ENCODE results near the gene GPANK1.

Gene GPANK1

GRCh38 chr6:31622684-31623091 lies 42.1 kb downstream of the GPANK1 start:
- peaks cover 69% of the 10 kb centered on the region for H4K20me1 ChIP-seq (ENCODE audit: insufficient read depth, low read length, poor library complexity, severe bottlenecking)
- peaks cover 10% of the 10 kb centered on the region for H3K27me3 ChIP-seq (ENCODE audit: insufficient read depth, low read length, poor library complexity, severe bottlenecking)
- peaks cover 6% of the 10 kb centered on the region; the same call in 1 of the 2 replicates for H3F3A ChIP-seq (ENCODE audit: low read depth)
- peak overlapping the region; percentile 99 for H3K9ac ChIP-seq (ENCODE audit: low read depth, low read length, poor library complexity, severe bottlenecking)
- H3K9me3 ChIP-seq (ENCODE audit: insufficient read depth, low read depth, low read length) = no peaks in the 10 kb centered on the region
- no peak overlapping the region for H2AFZ ChIP-seq (ENCODE audit: low read length)
- H3K36me3 ChIP-seq (ENCODE audit: insufficient read depth, low read length) = peaks cover 49% of the 10 kb centered on the region
- no peaks in the 10 kb centered on the region for H3K9me2 ChIP-seq (replicated peaks; ENCODE audit: low read depth, low read length)
- peaks cover 40% of the 10 kb centered on the region for H3K4me1 ChIP-seq (ENCODE audit: insufficient read depth, low read length, poor library complexity, severe bottlenecking)
- H3K4me2 ChIP-seq (ENCODE audit: low read depth, low read length, poor library complexity, severe bottlenecking) = peak overlapping the region; percentile 99
- no peak for TF ChIP-seq EZH2phosphoT487 (IDR thresholded peaks at IDR 0.05; ENCODE audit: borderline replicate concordance)
- TF ChIP-seq, protein P1, sequence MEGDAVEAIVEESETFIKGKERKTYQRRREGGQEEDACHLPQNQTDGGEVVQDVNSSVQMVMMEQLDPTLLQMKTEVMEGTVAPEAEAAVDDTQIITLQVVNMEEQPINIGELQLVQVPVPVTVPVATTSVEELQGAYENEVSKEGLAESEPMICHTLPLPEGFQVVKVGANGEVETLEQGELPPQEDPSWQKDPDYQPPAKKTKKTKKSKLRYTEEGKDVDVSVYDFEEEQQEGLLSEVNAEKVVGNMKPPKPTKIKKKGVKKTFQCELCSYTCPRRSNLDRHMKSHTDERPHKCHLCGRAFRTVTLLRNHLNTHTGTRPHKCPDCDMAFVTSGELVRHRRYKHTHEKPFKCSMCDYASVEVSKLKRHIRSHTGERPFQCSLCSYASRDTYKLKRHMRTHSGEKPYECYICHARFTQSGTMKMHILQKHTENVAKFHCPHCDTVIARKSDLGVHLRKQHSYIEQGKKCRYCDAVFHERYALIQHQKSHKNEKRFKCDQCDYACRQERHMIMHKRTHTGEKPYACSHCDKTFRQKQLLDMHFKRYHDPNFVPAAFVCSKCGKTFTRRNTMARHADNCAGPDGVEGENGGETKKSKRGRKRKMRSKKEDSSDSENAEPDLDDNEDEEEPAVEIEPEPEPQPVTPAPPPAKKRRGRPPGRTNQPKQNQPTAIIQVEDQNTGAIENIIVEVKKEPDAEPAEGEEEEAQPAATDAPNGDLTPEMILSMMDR (conservative IDR thresholded peaks at IDR 0.05; ENCODE audit: low read length) = no peak
- H3K4me3 ChIP-seq (ENCODE audit: low read length, poor library complexity, severe bottlenecking) = peak overlapping the region; percentile 94
- peaks cover 88% of the 10 kb centered on the region for H3K79me2 ChIP-seq (ENCODE audit: insufficient read depth, low read length)

GRCh38 chr6:31621991-31622390 lies 42.8 kb downstream of the GPANK1 start:
- peaks cover 62% of the 10 kb centered on the region for H4K20me1 ChIP-seq (ENCODE audit: insufficient read depth, low read length, poor library complexity, severe bottlenecking)
- H3K4me3 ChIP-seq (ENCODE audit: low read length, poor library complexity, severe bottlenecking) = peak overlapping the region; percentile 94
- H3K27me3 ChIP-seq (ENCODE audit: insufficient read depth, low read length, poor library complexity, severe bottlenecking) = peaks cover 10% of the 10 kb centered on the region
- TF ChIP-seq EZH2phosphoT487 (IDR thresholded peaks at IDR 0.05; ENCODE audit: borderline replicate concordance) = no peak
- TF ChIP-seq, protein P1 (conservative IDR thresholded peaks at IDR 0.05; ENCODE audit: low read length) = no peak
- H3K9me3 ChIP-seq (ENCODE audit: insufficient read depth, low read depth, low read length) = no peaks in the 10 kb centered on the region
- H3K4me1 ChIP-seq (ENCODE audit: insufficient read depth, low read length, poor library complexity, severe bottlenecking) = peaks cover 43% of the 10 kb centered on the region
- peaks cover 42% of the 10 kb centered on the region for H3K36me3 ChIP-seq (ENCODE audit: insufficient read depth, low read length)
- H3K4me2 ChIP-seq (ENCODE audit: low read depth, low read length, poor library complexity, severe bottlenecking) = peak overlapping the region; percentile 99
- no peak overlapping the region for H2AFZ ChIP-seq (ENCODE audit: low read length)
- peaks cover 87% of the 10 kb centered on the region for H3K79me2 ChIP-seq (ENCODE audit: insufficient read depth, low read length)
- H3F3A ChIP-seq (ENCODE audit: low read depth) = peaks cover 8% of the 10 kb centered on the region; the same call in 1 of the 2 replicates
- peak overlapping the region; percentile 99 for H3K9ac ChIP-seq (ENCODE audit: low read depth, low read length, poor library complexity, severe bottlenecking)
- H3K9me2 ChIP-seq (replicated peaks; ENCODE audit: low read depth, low read length) = no peaks in the 10 kb centered on the region

- H3K79me2 ChIP-seq (ENCODE audit: insufficient read depth, low read length) = peaks cover 87% of the 10 kb centered on the region
- no peak for TF ChIP-seq EZH2phosphoT487 (IDR thresholded peaks at IDR 0.05; ENCODE audit: borderline replicate concordance)
- TF ChIP-seq, protein P1 (conservative IDR thresholded peaks at IDR 0.05; ENCODE audit: low read length) = no peak
- H3K4me1 ChIP-seq (ENCODE audit: insufficient read depth, low read length, poor library complexity, severe bottlenecking) = peaks cover 49% of the 10 kb centered on the region
- peak overlapping the region; percentile 99 for H3K9ac ChIP-seq (ENCODE audit: low read depth, low read length, poor library complexity, severe bottlenecking)
- no peak overlapping the region for H2AFZ ChIP-seq (ENCODE audit: low read length)
- no peaks in the 10 kb centered on the region for H3K9me3 ChIP-seq (ENCODE audit: insufficient read depth, low read depth, low read length)
- peak overlapping the region; percentile 99 for H3K4me2 ChIP-seq (ENCODE audit: low read depth, low read length, poor library complexity, severe bottlenecking)
- H3K4me3 ChIP-seq (ENCODE audit: low read length, poor library complexity, severe bottlenecking) = peak overlapping the region; percentile 94
- peaks cover 8% of the 10 kb centered on the region; the same call in 1 of the 2 replicates for H3F3A ChIP-seq (ENCODE audit: low read depth)
- no peaks in the 10 kb centered on the region for H3K9me2 ChIP-seq (replicated peaks; ENCODE audit: low read depth, low read length)
- H3K36me3 ChIP-seq (ENCODE audit: insufficient read depth, low read length) = peaks cover 37% of the 10 kb centered on the region
- peaks cover 10% of the 10 kb centered on the region for H3K27me3 ChIP-seq (ENCODE audit: insufficient read depth, low read length, poor library complexity, severe bottlenecking)
- peaks cover 56% of the 10 kb centered on the region for H4K20me1 ChIP-seq (ENCODE audit: insufficient read depth, low read length, poor library complexity, severe bottlenecking)
These were observed 43.4 kb downstream of the GPANK1 start for GRCh38 chr6:31621320-31621939.

All from Loucy (cell line).